ENCODE data around the gene LRP8.

The LRP8 gene

DNA sequence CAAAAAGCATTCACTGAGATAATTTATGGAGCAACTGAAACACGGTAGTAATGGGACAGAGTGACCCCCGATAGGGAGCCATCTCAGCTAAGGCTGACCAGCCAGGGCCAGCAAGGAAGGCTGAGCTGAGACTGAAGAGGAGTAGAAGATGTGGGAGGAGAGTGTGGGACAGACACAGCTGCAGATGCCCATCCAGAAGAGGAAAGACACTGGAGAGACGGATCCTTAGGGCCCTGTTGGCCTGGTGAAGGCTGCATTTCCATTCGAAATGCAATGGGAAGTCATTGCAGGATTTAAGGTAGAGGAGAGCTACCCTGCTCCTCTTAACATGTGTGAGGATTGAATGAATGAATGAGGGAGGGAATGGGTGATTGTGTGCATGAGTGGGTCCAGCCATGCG lies 44.0 kb upstream of the LRP8 start:
- no peak overlapping the region for H3K27ac ChIP-seq
- TF ChIP-seq, protein P1, sequence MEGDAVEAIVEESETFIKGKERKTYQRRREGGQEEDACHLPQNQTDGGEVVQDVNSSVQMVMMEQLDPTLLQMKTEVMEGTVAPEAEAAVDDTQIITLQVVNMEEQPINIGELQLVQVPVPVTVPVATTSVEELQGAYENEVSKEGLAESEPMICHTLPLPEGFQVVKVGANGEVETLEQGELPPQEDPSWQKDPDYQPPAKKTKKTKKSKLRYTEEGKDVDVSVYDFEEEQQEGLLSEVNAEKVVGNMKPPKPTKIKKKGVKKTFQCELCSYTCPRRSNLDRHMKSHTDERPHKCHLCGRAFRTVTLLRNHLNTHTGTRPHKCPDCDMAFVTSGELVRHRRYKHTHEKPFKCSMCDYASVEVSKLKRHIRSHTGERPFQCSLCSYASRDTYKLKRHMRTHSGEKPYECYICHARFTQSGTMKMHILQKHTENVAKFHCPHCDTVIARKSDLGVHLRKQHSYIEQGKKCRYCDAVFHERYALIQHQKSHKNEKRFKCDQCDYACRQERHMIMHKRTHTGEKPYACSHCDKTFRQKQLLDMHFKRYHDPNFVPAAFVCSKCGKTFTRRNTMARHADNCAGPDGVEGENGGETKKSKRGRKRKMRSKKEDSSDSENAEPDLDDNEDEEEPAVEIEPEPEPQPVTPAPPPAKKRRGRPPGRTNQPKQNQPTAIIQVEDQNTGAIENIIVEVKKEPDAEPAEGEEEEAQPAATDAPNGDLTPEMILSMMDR (conservative IDR thresholded peaks at IDR 0.05) = no peak
- no peak for TF ChIP-seq ZFX (IDR thresholded peaks at IDR 0.05)

GRCh38 chr1:53371121-53371666 lies 43.3 kb upstream of the LRP8 start:
- H3K27ac ChIP-seq = no peak overlapping the region
- no peak for TF ChIP-seq ZFX (IDR thresholded peaks at IDR 0.05)
- TF ChIP-seq, protein P1 (conservative IDR thresholded peaks at IDR 0.05) = no peak

- H3K27ac ChIP-seq = no peak overlapping the region
- TF ChIP-seq, protein P1 (conservative IDR thresholded peaks at IDR 0.05) = no peak
- TF ChIP-seq ZFX (IDR thresholded peaks at IDR 0.05) = no peak
Measured at GRCh38 chr1:53370369-53370961, 42.6 kb upstream of the LRP8 start.

DNA sequence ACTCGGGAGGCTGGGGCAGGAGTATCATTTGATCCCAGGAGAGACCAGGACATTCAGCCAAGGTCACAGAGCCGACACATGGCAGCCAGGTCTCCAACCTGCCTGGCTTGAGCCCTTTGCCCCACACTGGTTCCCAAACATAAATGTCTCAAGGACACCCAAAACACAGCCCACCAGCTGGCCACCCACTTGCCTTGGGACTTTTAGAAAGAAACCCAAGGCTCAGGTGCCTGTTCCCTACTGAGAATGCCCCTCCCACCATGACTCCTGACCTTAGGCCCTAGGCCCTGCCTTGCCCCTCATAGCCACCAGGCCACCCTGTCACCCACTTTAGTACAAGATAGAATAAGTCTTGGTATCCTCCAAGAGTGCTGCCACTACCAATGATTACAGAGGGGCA lies 41.9 kb upstream of the LRP8 start:
- H3K27ac ChIP-seq = no peak overlapping the region
- TF ChIP-seq ZFX (IDR thresholded peaks at IDR 0.05) = no peak

GRCh38 chr1:53369034-53369750 lies 41.3 kb upstream of the LRP8 start:
- TF ChIP-seq, protein P1 (conservative IDR thresholded peaks at IDR 0.05) = no peak
- no peak for TF ChIP-seq ZFX (IDR thresholded peaks at IDR 0.05)
- H3K27ac ChIP-seq = no peak overlapping the region

- no peak for TF ChIP-seq ZFX (IDR thresholded peaks at IDR 0.05)
- TF ChIP-seq, protein P1 (conservative IDR thresholded peaks at IDR 0.05) = no peak
- no peak overlapping the region for H3K27ac ChIP-seq
Measured at GRCh38 chr1:53368314-53369033, 40.6 kb upstream of the LRP8 start.

GRCh38 chr1:53367503-53368313 lies 39.8 kb upstream of the LRP8 start:
- H3K27ac ChIP-seq = no peak overlapping the region
- no peak for TF ChIP-seq ZFX (IDR thresholded peaks at IDR 0.05)
- TF ChIP-seq, protein P1 (conservative IDR thresholded peaks at IDR 0.05) = no peak
